DND-41 (cell line): Measurements from ENCODE around the gene MLANA.

Experiments used
- EZH2 ChIP-seq: IDR thresholded peaks from 3 replicates; pipeline ENCODE4 v1.6.1; 2012; ENCODE audit warnings: borderline replicate concordance, low read depth, mild to moderate bottlenecking, moderate library complexity, low read length, inconsistent platforms; ENCODE audit not compliant: severe bottlenecking
- TF ChIP-seq, protein P1 (sequence below): IDR thresholded peaks from 2 replicates; pipeline ENCODE4 v1.5.1; 2012; ENCODE audit warnings: borderline replicate concordance, low read length, moderate library complexity, mild to moderate bottlenecking; ENCODE audit not compliant: poor library complexity, severe bottlenecking; ENCODE audit errors: extremely low read depth

DNA sequence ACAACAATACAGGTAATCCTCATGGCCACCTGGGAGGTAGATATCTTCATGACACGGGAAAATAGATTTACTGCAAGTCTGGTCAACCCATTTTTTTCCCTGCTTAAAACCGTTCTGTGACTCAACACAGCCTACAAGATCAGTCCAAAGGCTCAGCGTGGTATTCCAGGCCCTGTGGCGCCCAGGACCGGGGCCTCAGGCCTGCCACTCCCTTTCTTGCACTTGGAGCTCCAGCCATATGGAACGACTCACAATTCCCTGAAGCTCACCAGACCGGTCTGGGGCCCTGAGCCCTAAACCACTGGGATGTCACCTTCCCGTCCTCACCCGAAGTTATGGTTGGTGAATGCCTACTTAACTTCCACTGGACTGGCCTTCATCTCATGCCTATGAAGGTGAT, 6.5 kb upstream of the MLANA start:
- TF ChIP-seq, protein P1, sequence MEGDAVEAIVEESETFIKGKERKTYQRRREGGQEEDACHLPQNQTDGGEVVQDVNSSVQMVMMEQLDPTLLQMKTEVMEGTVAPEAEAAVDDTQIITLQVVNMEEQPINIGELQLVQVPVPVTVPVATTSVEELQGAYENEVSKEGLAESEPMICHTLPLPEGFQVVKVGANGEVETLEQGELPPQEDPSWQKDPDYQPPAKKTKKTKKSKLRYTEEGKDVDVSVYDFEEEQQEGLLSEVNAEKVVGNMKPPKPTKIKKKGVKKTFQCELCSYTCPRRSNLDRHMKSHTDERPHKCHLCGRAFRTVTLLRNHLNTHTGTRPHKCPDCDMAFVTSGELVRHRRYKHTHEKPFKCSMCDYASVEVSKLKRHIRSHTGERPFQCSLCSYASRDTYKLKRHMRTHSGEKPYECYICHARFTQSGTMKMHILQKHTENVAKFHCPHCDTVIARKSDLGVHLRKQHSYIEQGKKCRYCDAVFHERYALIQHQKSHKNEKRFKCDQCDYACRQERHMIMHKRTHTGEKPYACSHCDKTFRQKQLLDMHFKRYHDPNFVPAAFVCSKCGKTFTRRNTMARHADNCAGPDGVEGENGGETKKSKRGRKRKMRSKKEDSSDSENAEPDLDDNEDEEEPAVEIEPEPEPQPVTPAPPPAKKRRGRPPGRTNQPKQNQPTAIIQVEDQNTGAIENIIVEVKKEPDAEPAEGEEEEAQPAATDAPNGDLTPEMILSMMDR = no peak
- no peak for TF ChIP-seq EZH2
